IPS-15b (cell line): ENCODE results near the gene SEMA5A.

Source experiments
- H3K27me3 ChIP-seq: one replicate; pipeline ENCODE4 v1.6.1; 2013; ENCODE audit warnings: low read length; ENCODE audit not compliant: control insufficient read depth, insufficient read depth
- H3K36me3 ChIP-seq: one replicate; pipeline ENCODE4 v1.6.1; 2013; ENCODE audit warnings: low read length; ENCODE audit not compliant: control insufficient read depth, insufficient read depth
- H3K4me1 ChIP-seq: one replicate; pipeline ENCODE4 v1.6.1; 2013; ENCODE audit warnings: mild to moderate bottlenecking, low read length; ENCODE audit not compliant: control insufficient read depth, insufficient read depth
- H3K4me3 ChIP-seq: one replicate; pipeline ENCODE4 v1.5.1; 2013; ENCODE audit warnings: low read depth, low read length
- H3K9ac ChIP-seq: one replicate; pipeline ENCODE4 v1.6.1; 2013; ENCODE audit warnings: low read depth, mild to moderate bottlenecking, low read length
- H3K9me3 ChIP-seq: one replicate; pipeline ENCODE4 v1.6.1; 2013; ENCODE audit warnings: mild to moderate bottlenecking, low read length; ENCODE audit not compliant: control insufficient read depth, insufficient read depth

The SEMA5A gene

GRCh38 chr5:9325549-9325948 is 220.3 kb downstream of the SEMA5A start:
- no peak overlapping the region for H3K4me3 ChIP-seq
- no peak overlapping the region for H3K9ac ChIP-seq
- no peaks in the 10 kb centered on the region for H3K27me3 ChIP-seq
- no peaks in the 10 kb centered on the region for H3K36me3 ChIP-seq
- no peaks in the 10 kb centered on the region for H3K9me3 ChIP-seq
- H3K4me1 ChIP-seq: no peaks in the 10 kb centered on the region

GRCh38 chr5:9324348-9325077 is 221.4 kb downstream of the SEMA5A start:
- H3K27me3 ChIP-seq: no peaks in the 10 kb centered on the region
- no peak overlapping the region for H3K9ac ChIP-seq
- H3K9me3 ChIP-seq: no peaks in the 10 kb centered on the region
- H3K4me1 ChIP-seq: no peaks in the 10 kb centered on the region
- H3K4me3 ChIP-seq: no peak overlapping the region
- H3K36me3 ChIP-seq: no peaks in the 10 kb centered on the region

DNA sequence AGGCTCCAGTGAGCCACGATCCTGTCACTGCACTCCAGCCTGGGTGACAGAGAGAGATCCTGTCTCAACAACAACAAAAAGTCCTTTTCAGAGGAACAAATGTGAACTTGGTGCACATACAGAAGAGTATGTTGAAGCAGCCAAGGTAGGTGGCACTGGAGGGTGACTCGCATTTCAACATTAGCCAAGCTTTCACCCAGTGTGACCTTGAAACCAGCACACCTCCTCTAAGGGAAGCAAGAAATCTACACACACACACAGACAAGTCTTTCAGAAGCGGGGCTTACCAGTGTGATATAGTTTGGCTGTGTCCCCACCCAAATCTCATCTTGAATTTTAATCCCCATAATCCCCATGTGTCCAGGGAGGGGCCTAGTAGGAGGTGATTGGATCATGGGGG is 225.2 kb downstream of the SEMA5A start:
- Histone ChIP-seq H3K9ac (no peak overlapping the region), H3K4me1 (no peaks in the 10 kb centered on the region), H3K27me3 (no peaks in the 10 kb centered on the region), H3K4me3 (no peak overlapping the region), H3K36me3 (no peaks in the 10 kb centered on the region), H3K9me3 (no peaks in the 10 kb centered on the region)

DNA sequence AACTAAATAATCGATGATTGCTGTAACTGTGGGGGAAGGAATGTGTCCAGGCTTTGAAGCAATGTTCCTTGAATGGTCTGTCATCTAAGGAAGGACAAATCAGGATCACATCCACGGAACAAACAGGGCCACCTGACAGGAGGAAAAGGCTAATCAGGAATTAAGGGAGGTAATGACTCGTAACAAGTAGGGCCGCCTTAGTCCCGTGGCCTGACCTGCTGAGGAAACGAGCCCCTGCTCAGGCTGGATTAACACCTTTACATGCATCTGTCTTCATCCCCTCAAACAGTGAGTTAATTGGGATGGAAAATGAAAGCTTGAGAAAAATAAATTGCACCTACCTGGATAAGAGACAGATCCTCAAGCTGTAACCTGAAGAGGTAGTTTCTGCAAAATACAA is 227.8 kb downstream of the SEMA5A start:
- Histone ChIP-seq H3K27me3 (no peaks in the 10 kb centered on the region), H3K9ac (no peak overlapping the region), H3K36me3 (no peaks in the 10 kb centered on the region), H3K9me3 (no peaks in the 10 kb centered on the region), H3K4me1 (no peaks in the 10 kb centered on the region), H3K4me3 (no peak overlapping the region)

- Histone ChIP-seq H3K9me3 (no peaks in the 10 kb centered on the region), H3K36me3 (no peaks in the 10 kb centered on the region), H3K4me1 (no peaks in the 10 kb centered on the region), H3K4me3 (no peak overlapping the region), H3K9ac (no peak overlapping the region), H3K27me3 (no peaks in the 10 kb centered on the region)
These were observed 229.1 kb downstream of the SEMA5A start for GRCh38 chr5:9316733-9317132.

GRCh38 chr5:9316041-9316440 is 229.8 kb downstream of the SEMA5A start:
- H3K4me1 ChIP-seq: no peaks in the 10 kb centered on the region
- H3K9me3 ChIP-seq: no peaks in the 10 kb centered on the region
- no peak overlapping the region for H3K9ac ChIP-seq
- no peak overlapping the region for H3K4me3 ChIP-seq
- no peaks in the 10 kb centered on the region for H3K36me3 ChIP-seq
- H3K27me3 ChIP-seq: no peaks in the 10 kb centered on the region

DNA sequence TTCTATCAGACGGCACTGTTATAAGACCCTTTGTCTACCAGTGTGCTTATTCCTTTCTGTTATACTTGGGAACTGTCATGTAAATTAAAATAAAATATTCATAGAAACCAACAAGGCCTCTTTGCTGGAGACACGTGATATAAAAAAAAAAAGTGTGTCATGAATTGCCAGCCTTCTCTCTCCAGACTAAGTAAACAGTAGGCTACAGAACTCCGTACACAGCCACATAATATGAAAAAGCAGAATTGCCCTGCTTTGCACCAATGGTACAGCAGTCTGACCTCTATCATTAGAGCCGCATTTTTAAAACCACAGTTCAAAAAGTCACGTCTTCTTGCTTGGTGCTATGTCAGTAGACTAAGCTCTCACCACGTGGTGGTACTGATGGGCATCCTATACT is 231.3 kb downstream of the SEMA5A start:
- Histone ChIP-seq H3K4me1 (no peaks in the 10 kb centered on the region), H3K27me3 (no peaks in the 10 kb centered on the region), H3K9me3 (no peaks in the 10 kb centered on the region), H3K4me3 (no peak overlapping the region), H3K9ac (no peak overlapping the region), H3K36me3 (no peaks in the 10 kb centered on the region)

DNA sequence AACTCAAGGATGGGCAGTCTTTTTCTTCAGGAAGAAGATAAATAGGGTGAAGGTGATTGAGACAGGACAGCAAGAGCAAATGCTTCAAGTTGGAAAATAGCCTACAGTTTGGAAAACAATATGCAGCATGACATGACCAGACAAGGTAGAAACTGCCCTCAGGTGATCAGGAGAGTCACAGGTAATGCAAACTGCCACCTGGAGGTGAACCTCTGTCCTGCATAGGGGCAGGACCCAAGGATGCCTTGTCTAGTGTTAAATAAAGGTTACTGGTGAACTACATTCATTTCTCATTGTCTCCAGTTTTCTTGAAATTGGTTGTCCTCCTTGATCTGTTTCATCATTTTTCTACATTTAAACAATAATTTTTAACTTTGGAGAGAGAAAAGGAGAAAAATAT is 232.1 kb downstream of the SEMA5A start:
- H3K9ac ChIP-seq: no peak overlapping the region
- H3K27me3 ChIP-seq: no peaks in the 10 kb centered on the region
- H3K4me1 ChIP-seq: no peaks in the 10 kb centered on the region
- H3K9me3 ChIP-seq: no peaks in the 10 kb centered on the region
- H3K36me3 ChIP-seq: no peaks in the 10 kb centered on the region
- no peak overlapping the region for H3K4me3 ChIP-seq

GRCh38 chr5:9307150-9307549 is 238.7 kb downstream of the SEMA5A start:
- Histone ChIP-seq H3K4me3 (no peak overlapping the region), H3K9me3 (no peaks in the 10 kb centered on the region), H3K4me1 (no peaks in the 10 kb centered on the region), H3K36me3 (no peaks in the 10 kb centered on the region), H3K27me3 (no peaks in the 10 kb centered on the region), H3K9ac (no peak overlapping the region)

- Histone ChIP-seq H3K9ac (no peak overlapping the region), H3K27me3 (no peaks in the 10 kb centered on the region), H3K4me3 (no peak overlapping the region), H3K9me3 (no peaks in the 10 kb centered on the region), H3K4me1 (no peaks in the 10 kb centered on the region), H3K36me3 (no peaks in the 10 kb centered on the region)
These were observed 243.7 kb downstream of the SEMA5A start for GRCh38 chr5:9302218-9302617.

- no peak overlapping the region for H3K4me3 ChIP-seq
- no peak overlapping the region for H3K9ac ChIP-seq
- H3K36me3 ChIP-seq: no peaks in the 10 kb centered on the region
- H3K27me3 ChIP-seq: no peaks in the 10 kb centered on the region
- H3K4me1 ChIP-seq: no peaks in the 10 kb centered on the region
- no peaks in the 10 kb centered on the region for H3K9me3 ChIP-seq
These were observed 244.7 kb downstream of the SEMA5A start for GRCh38 chr5:9301200-9301599.

DNA sequence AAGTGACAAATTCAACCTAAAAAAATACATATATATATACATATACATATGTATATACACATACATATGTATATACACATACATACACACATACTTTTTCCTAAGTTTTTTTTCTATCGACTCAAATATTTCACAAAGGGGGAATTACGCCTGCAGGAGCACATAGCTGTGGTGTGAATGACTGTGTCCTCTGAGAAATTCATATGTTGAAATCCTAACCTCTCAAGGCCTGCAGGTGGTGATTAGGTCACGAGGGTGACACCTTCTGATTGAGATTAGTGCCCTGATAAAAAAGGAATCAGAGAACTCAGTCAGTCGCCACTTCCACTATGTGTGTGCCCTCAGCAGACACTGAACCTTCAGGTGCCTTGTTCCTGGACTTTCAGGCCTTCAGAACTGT is 248.7 kb downstream of the SEMA5A start:
- Histone ChIP-seq H3K4me3 (no peak overlapping the region), H3K4me1 (peaks cover 9% of the 10 kb centered on the region), H3K27me3 (no peaks in the 10 kb centered on the region), H3K36me3 (no peaks in the 10 kb centered on the region), H3K9me3 (no peaks in the 10 kb centered on the region), H3K9ac (no peak overlapping the region)
